ENCODE results near the gene ADGRV1. TPM values are rescaled to one million over a fixed set of nuclear protein-coding genes. Genes with fewer than 3 reads are reported as not detected.

ADGRV1 gene
- total RNA-seq, 4 donors from 2014 or later, result not detected

DNA sequence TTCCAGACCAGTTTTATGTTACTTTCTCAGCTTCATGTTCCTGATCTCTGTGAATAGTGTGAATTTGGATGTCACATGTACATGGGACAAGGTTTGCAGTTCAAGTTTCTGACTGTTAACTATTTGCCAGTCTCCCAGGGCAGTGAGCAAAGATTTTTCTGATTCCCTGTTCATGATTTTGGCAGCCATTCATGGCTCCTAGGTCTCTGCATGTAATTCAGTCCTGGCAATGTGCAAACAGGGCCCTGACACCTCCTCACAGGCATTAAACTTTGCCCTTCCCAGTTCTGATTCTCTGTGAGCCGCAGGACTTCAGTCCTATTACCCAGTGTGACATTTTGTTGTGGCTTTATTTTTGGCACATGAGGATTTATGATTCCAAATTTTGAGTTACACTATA is 474.8 kb downstream of the ADGRV1 start:
- TF ChIP-seq, protein P1, sequence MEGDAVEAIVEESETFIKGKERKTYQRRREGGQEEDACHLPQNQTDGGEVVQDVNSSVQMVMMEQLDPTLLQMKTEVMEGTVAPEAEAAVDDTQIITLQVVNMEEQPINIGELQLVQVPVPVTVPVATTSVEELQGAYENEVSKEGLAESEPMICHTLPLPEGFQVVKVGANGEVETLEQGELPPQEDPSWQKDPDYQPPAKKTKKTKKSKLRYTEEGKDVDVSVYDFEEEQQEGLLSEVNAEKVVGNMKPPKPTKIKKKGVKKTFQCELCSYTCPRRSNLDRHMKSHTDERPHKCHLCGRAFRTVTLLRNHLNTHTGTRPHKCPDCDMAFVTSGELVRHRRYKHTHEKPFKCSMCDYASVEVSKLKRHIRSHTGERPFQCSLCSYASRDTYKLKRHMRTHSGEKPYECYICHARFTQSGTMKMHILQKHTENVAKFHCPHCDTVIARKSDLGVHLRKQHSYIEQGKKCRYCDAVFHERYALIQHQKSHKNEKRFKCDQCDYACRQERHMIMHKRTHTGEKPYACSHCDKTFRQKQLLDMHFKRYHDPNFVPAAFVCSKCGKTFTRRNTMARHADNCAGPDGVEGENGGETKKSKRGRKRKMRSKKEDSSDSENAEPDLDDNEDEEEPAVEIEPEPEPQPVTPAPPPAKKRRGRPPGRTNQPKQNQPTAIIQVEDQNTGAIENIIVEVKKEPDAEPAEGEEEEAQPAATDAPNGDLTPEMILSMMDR (IDR thresholded peaks at IDR 0.05; ENCODE audit: low read depth), result no peak

DNA sequence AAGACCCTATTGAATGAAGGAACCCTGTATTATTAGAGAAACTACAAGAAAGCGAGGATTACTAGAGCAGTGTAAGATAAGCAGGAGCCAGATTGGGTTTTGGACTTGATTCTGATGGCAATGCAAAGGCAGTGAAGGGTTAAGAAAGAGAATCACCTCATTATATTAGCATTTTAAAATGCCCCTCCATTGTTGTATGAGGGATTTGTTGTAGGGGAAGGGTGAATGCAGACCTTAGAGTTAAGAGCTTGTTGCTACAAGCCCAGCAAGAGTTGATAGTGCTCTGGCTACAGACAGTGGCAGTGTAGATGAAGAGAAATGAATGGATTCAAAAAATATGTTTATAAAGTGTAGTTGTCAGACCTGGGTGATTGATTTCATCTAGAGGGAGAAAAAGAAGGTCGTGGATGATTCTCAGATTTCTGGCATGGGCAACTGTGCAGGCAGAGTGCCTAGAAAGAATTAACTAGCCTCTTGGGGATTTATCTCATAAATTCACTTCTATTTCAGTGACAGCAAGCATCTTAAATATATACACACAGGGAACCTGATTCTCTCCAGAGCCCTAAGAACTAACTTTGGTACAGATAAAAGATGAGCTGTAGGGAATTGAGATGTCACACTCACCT is 479.7 kb downstream of the ADGRV1 start:
- TF ChIP-seq, protein P1 (IDR thresholded peaks at IDR 0.05; ENCODE audit: low read depth), result no peak

DNA sequence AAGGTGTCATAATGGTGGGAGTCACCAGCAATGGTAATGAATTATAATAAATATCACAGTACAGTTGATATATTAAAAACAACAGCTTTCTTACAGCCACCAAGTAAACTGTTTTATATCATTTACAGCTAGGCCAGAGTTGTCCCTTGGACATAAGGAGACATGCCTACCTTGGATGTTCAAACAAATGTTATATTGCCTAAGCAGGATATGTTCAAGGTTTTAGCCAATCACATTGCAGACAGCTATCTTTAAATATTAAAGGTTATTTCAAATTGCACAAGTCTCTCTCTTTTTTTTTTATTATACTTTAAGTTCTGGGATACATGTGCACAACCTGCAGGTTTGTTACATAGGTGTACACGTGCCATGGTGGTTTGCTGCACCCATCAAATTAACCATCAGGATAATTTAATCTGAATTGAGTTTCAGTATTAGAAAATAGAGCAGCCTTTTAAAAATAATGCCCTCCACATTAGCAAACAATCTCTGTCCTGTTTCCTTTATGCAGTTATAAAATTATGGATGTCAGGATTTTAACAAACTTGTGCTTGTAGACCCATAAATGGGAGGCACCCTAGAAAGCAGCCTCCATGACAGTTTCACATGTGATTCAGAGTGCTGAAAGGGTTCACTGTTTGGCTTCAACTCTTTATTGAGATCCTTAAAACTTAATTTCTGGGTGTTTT is 483.8 kb downstream of the ADGRV1 start:
- TF ChIP-seq, protein P1 (IDR thresholded peaks at IDR 0.05; ENCODE audit: low read depth), result no peak

DNA sequence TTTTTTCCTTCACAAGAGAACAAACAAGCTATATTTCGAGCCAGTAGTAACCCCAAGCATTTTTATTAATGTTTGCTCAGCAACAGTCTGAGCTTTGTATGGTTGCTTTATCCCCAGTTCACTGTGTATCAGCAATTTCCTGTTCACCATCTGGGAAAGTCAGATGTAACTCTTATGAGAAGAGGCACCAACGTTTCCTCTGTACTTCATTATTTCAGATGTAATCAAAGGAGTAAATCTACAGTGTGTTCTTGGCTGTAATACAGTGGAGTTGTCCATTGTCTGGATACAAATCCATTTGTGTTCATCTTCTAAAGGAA is 484.3 kb downstream of the ADGRV1 start:
- TF ChIP-seq, protein P1 (IDR thresholded peaks at IDR 0.05; ENCODE audit: low read depth), result no peak

DNA sequence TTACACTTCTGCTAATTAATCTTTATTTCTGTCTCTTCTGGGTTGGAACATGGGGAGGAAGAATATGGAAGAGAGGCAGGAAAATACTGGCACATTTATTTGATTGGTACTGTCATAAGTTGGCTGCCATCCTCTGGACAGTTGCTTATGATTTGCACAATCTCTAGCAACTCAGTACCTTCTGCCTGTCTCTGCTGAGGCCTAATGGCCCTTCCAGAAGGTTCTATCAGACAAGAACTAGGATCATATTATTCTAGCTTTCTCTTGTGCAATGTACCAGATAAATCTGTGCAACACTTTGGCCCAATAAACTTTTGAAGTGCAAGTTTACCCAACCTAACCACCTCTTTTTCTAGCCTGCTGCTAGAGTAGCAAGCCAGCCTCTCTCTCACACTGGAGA is 489.5 kb downstream of the ADGRV1 start:
- TF ChIP-seq, protein P1 (IDR thresholded peaks at IDR 0.05; ENCODE audit: low read depth), result no peak

DNA sequence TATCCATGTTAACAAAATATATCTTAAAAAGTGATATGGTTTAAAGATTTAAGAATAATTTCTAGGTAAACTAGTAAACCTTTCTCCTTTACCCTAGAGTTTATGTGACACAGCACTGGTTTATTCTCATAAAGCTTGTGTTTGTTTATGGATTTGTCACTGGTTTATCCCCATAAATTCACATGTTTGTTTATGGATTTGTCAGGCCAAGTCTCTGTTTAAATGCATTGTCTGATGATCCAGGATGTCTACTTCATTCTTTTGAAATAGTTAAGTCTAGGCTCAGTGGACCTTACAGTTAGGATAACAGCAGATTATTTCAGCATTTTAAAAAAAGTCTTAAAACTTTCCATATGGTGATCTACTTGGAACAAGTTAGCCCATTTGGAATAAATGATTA is 490.5 kb downstream of the ADGRV1 start:
- TF ChIP-seq, protein P1 (IDR thresholded peaks at IDR 0.05; ENCODE audit: low read depth), result no peak

DNA sequence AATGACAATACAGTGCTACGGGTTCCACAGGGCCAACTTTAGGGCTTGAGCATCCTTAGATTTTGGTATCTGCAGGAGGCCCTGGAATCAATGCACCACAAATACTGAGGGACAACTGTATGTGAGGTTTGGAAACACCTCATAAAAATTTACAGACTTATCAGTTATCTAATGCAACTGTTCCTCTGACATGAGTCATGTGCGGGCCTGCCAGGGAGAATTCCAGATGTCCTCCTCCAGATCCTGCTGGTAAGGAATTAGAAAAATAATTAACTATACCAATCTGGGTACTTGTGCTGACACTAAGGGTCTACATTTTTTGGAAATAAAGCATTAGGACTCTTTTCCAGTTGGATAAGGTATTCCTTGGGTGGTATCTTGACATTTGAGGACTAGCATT is 491.2 kb downstream of the ADGRV1 start:
- TF ChIP-seq, protein P1 (IDR thresholded peaks at IDR 0.05; ENCODE audit: low read depth), result no peak
